HUES6 (cell line): Measurements from ENCODE around the gene OLFML1.

Source experiments
- H3K27ac ChIP-seq: 2 replicates; pipeline ENCODE4 v1.7.0; 2013; ENCODE audit warnings: low read depth, mild to moderate bottlenecking, low read length, inconsistent platforms
- H3K27me3 ChIP-seq: 2 replicates; pipeline ENCODE4 v1.6.1; 2013; ENCODE audit warnings: low read length; ENCODE audit not compliant: control insufficient read depth, insufficient read depth
- H3K36me3 ChIP-seq: 2 replicates; pipeline ENCODE4 v1.6.1; 2013; ENCODE audit warnings: low read length; ENCODE audit not compliant: control insufficient read depth, insufficient read depth
- H3K4me1 ChIP-seq: 2 replicates; pipeline ENCODE4 v1.6.1; 2013; ENCODE audit warnings: low read length; ENCODE audit not compliant: control insufficient read depth, insufficient read depth
- H3K4me3 ChIP-seq: 2 replicates; pipeline ENCODE4 v1.5.1; 2013; ENCODE audit warnings: low read depth, low read length
- H3K9ac ChIP-seq: one replicate; pipeline ENCODE4 v1.6.1; 2013; ENCODE audit warnings: mild to moderate bottlenecking, low read length
- H3K9me3 ChIP-seq: 2 replicates; pipeline ENCODE4 v1.6.1; 2013; ENCODE audit warnings: low read depth, low read length; ENCODE audit not compliant: control insufficient read depth, insufficient read depth

OLFML1 gene

GRCh38 chr11:7485186-7486097 is at the start of gene OLFML1:
Gene OLFML1, plus strand, starts transcription at chr11:7485506. Its CDS starts 370 bp downstream, at chr11:7485876.
- no peak within 1 kb of the TSS for H3K4me3 ChIP-seq
- H3K4me1 ChIP-seq, result peaks cover 9% of the 10 kb centered on the region
- no peak within 1 kb of the TSS; the same call in 1 of the 2 replicates for H3K27ac ChIP-seq
- no peak within 1 kb of the TSS for H3K9ac ChIP-seq
- H3K36me3 ChIP-seq, result no peaks in the 10 kb centered on the region
- H3K9me3 ChIP-seq, result no peaks in the 10 kb centered on the region
- H3K27me3 ChIP-seq, result no peaks in the 10 kb centered on the region

GRCh38 chr11:7436146-7436545 is 49.2 kb upstream of the OLFML1 start:
- Histone ChIP-seq H3K4me1 (peaks cover 10% of the 10 kb centered on the region), H3K27ac (no peak overlapping the region), H3K27me3 (no peaks in the 10 kb centered on the region), H3K36me3 (no peaks in the 10 kb centered on the region), H3K9me3 (no peaks in the 10 kb centered on the region), H3K9ac (no peak overlapping the region), H3K4me3 (no peak overlapping the region)

GRCh38 chr11:7436657-7437056 is 48.6 kb upstream of the OLFML1 start:
- H3K4me3 ChIP-seq, result no peak overlapping the region
- H3K27me3 ChIP-seq, result no peaks in the 10 kb centered on the region
- no peak overlapping the region for H3K27ac ChIP-seq
- H3K4me1 ChIP-seq, result peaks cover 10% of the 10 kb centered on the region
- no peaks in the 10 kb centered on the region for H3K9me3 ChIP-seq
- H3K36me3 ChIP-seq, result no peaks in the 10 kb centered on the region
- no peak overlapping the region for H3K9ac ChIP-seq

- H3K9me3 ChIP-seq, result no peaks in the 10 kb centered on the region
- no peak overlapping the region for H3K27ac ChIP-seq
- no peak overlapping the region for H3K9ac ChIP-seq
- H3K36me3 ChIP-seq, result no peaks in the 10 kb centered on the region
- no peaks in the 10 kb centered on the region for H3K27me3 ChIP-seq
- peaks cover 10% of the 10 kb centered on the region for H3K4me1 ChIP-seq
- H3K4me3 ChIP-seq, result no peak overlapping the region
Measured at GRCh38 chr11:7437696-7438095, 47.6 kb upstream of the OLFML1 start.

- H3K27me3 ChIP-seq, result no peaks in the 10 kb centered on the region
- H3K4me1 ChIP-seq, result peaks cover 12% of the 10 kb centered on the region
- no peaks in the 10 kb centered on the region for H3K36me3 ChIP-seq
- no peak overlapping the region for H3K9ac ChIP-seq
- H3K27ac ChIP-seq, result no peak overlapping the region
- no peaks in the 10 kb centered on the region for H3K9me3 ChIP-seq
- no peak overlapping the region for H3K4me3 ChIP-seq
Measured at GRCh38 chr11:7439746-7440320, 45.5 kb upstream of the OLFML1 start.

GRCh38 chr11:7442588-7443215 is 42.6 kb upstream of the OLFML1 start:
- Histone ChIP-seq H3K4me3 (no peak overlapping the region), H3K36me3 (no peaks in the 10 kb centered on the region), H3K9ac (no peak overlapping the region), H3K27ac (no peak overlapping the region), H3K4me1 (peaks cover 5% of the 10 kb centered on the region; the same call in 1 of the 2 replicates), H3K27me3 (no peaks in the 10 kb centered on the region), H3K9me3 (no peaks in the 10 kb centered on the region)

GRCh38 chr11:7444091-7444981 is 41.0 kb upstream of the OLFML1 start:
- H3K36me3 ChIP-seq, result no peaks in the 10 kb centered on the region
- no peak overlapping the region for H3K27ac ChIP-seq
- H3K4me3 ChIP-seq, result no peak overlapping the region
- no peaks in the 10 kb centered on the region for H3K9me3 ChIP-seq
- H3K27me3 ChIP-seq, result no peaks in the 10 kb centered on the region
- H3K9ac ChIP-seq, result no peak overlapping the region
- H3K4me1 ChIP-seq, result peaks cover 5% of the 10 kb centered on the region; the same call in 1 of the 2 replicates

- Histone ChIP-seq H3K9ac (no peak overlapping the region), H3K9me3 (no peaks in the 10 kb centered on the region), H3K27ac (no peak overlapping the region), H3K4me1 (peaks cover 5% of the 10 kb centered on the region; the same call in 1 of the 2 replicates), H3K27me3 (no peaks in the 10 kb centered on the region), H3K4me3 (no peak overlapping the region), H3K36me3 (no peaks in the 10 kb centered on the region)
Measured at GRCh38 chr11:7445564-7445963, 39.7 kb upstream of the OLFML1 start.

GRCh38 chr11:7448201-7448600 is 37.1 kb upstream of the OLFML1 start:
- H3K9ac ChIP-seq, result no peak overlapping the region
- H3K4me1 ChIP-seq, result peaks cover 7% of the 10 kb centered on the region; the same call in 1 of the 2 replicates
- no peak overlapping the region for H3K27ac ChIP-seq
- no peaks in the 10 kb centered on the region for H3K36me3 ChIP-seq
- no peak overlapping the region for H3K4me3 ChIP-seq
- no peaks in the 10 kb centered on the region for H3K9me3 ChIP-seq
- no peaks in the 10 kb centered on the region for H3K27me3 ChIP-seq

- Histone ChIP-seq H3K4me3 (no peak overlapping the region), H3K36me3 (no peaks in the 10 kb centered on the region), H3K27ac (no peak overlapping the region), H3K9ac (no peak overlapping the region), H3K9me3 (no peaks in the 10 kb centered on the region), H3K4me1 (peaks cover 7% of the 10 kb centered on the region; the same call in 1 of the 2 replicates), H3K27me3 (no peaks in the 10 kb centered on the region)
Measured at GRCh38 chr11:7449211-7449840, 36.0 kb upstream of the OLFML1 start.
